ENCODE data around the gene TRPV4. TPM values are rescaled to one million over a fixed set of nuclear protein-coding genes. Genes with fewer than 3 reads are reported as not detected.

The TRPV4 gene
- polyA plus RNA-seq, 1 of the 3 experiments (the other 2 are of a cell fraction), result 5.2 TPM

- TF ChIP-seq RCOR1 (IDR thresholded peaks at IDR 0.05; ENCODE audit: low read length), result no peak
- no peak for TF ChIP-seq YY1 (IDR thresholded peaks at IDR 0.05; ENCODE audit: low read depth)
- no peak for TF ChIP-seq EZH2phosphoT487 (IDR thresholded peaks at IDR 0.05; ENCODE audit: borderline replicate concordance, low read depth)
- TF ChIP-seq, protein P1, sequence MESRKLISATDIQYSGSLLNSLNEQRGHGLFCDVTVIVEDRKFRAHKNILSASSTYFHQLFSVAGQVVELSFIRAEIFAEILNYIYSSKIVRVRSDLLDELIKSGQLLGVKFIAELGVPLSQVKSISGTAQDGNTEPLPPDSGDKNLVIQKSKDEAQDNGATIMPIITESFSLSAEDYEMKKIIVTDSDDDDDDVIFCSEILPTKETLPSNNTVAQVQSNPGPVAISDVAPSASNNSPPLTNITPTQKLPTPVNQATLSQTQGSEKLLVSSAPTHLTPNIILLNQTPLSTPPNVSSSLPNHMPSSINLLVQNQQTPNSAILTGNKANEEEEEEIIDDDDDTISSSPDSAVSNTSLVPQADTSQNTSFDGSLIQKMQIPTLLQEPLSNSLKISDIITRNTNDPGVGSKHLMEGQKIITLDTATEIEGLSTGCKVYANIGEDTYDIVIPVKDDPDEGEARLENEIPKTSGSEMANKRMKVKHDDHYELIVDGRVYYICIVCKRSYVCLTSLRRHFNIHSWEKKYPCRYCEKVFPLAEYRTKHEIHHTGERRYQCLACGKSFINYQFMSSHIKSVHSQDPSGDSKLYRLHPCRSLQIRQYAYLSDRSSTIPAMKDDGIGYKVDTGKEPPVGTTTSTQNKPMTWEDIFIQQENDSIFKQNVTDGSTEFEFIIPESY (IDR thresholded peaks at IDR 0.05; ENCODE audit: borderline replicate concordance, low read depth), result no peak
- no peak overlapping the region for H3K4me3 ChIP-seq (ENCODE audit: low read depth in 2 of 2, low read length in 1 of 2)
- H3K9me3 ChIP-seq, result no peaks in the 10 kb centered on the region
- H3K36me3 ChIP-seq (replicated peaks in 1 of 2; ENCODE audit: control insufficient read depth in 1 of 2, insufficient read depth in 2 of 2, low read length in 1 of 2), result peaks cover 0 to 8% of the 10 kb centered on the region in 2 experiments
- POLR2A ChIA-PET, result no interaction called here
- no peak overlapping the region for H3K27ac ChIP-seq (ENCODE audit: low read depth in 2 of 2, low read length in 1 of 2)
- CTCF ChIA-PET, result interaction anchor here (0.5 to 2.3 kb wide), 6 partner anchors 10 to 421 kb away, joined by 3 to 11 read pairs (median 4); no protein-coding TSS in a partner anchor
- WGBS (ENCODE audit: low lambda C conversion rate), result 83% methylated on average over 10 of the region's 10 CpGs
- no peaks in the 10 kb centered on the region for H3F3A ChIP-seq (replicated peaks; ENCODE audit: insufficient read depth)
- H3K9me2 ChIP-seq, result no peaks in the 10 kb centered on the region
- no peaks in the 10 kb centered on the region for H3K4me1 ChIP-seq (ENCODE audit: control insufficient read depth in 1 of 2, insufficient read depth in 2 of 2, low read depth in 1 of 2, low read length in 1 of 2)
- no peak overlapping the region for H3K4me2 ChIP-seq
- H3K9ac ChIP-seq, result no peak overlapping the region
- DNase-seq, result no peak
- no peak overlapping the region for H2AFZ ChIP-seq (ENCODE audit: low read depth)
- H3K79me2 ChIP-seq (ENCODE audit: insufficient read depth), result no peaks in the 10 kb centered on the region
- no peaks in the 10 kb centered on the region for H4K20me1 ChIP-seq (ENCODE audit: insufficient read depth)
- no peaks in the 10 kb centered on the region for H3K27me3 ChIP-seq (ENCODE audit: insufficient read depth)
Observed at GRCh38 chr12:109815757-109816617, 17.2 kb downstream of the TRPV4 start.

DNA sequence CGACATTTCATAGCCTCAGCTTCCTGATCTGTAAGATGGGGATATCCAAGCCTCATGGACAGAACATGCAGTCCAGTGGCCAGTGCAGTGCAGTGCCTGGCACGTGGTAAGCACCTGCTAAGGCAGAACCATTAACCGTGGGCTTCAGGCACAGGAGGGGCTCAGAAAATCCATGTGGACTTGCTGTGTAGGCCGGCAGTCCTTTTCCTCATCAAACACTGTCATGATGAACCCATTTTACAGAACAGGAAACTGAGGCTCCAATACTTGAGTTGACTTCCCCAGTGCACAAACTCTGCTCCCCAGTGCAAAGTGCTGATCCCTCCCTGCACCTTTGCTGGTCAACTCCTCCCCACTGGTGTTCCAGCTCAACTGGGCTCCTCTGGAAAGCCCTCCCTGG is 18.0 kb downstream of the TRPV4 start:
- DNase-seq, result no peak
- Histone ChIP-seq H3K9ac (no peak overlapping the region), H3K4me1 (ENCODE audit: control insufficient read depth in 1 of 2, insufficient read depth in 2 of 2, low read depth in 1 of 2, low read length in 1 of 2) (no peaks in the 10 kb centered on the region), H3K36me3 (replicated peaks in 1 of 2; ENCODE audit: control insufficient read depth in 1 of 2, insufficient read depth in 2 of 2, low read length in 1 of 2) (peaks cover 0 to 8% of the 10 kb centered on the region in 2 experiments), H4K20me1 (ENCODE audit: insufficient read depth) (no peaks in the 10 kb centered on the region), H2AFZ (ENCODE audit: low read depth) (no peak overlapping the region), H3K4me3 (ENCODE audit: low read depth in 2 of 2, low read length in 1 of 2) (no peak overlapping the region), H3K79me2 (ENCODE audit: insufficient read depth) (no peaks in the 10 kb centered on the region), H3K27me3 (ENCODE audit: insufficient read depth) (no peaks in the 10 kb centered on the region), H3K27ac (ENCODE audit: low read depth in 2 of 2, low read length in 1 of 2) (no peak overlapping the region), H3K4me2 (no peak overlapping the region), H3F3A (replicated peaks; ENCODE audit: insufficient read depth) (no peaks in the 10 kb centered on the region), H3K9me3 (no peaks in the 10 kb centered on the region), H3K9me2 (no peaks in the 10 kb centered on the region)
- CTCF ChIA-PET, result interaction anchor here (1.5 to 2.3 kb wide), 2 partner anchors 10 to 30 kb away, joined by 11 to 15 read pairs; no protein-coding TSS in a partner anchor
- POLR2A ChIA-PET, result no interaction called here
- 33% methylated on average over 3 of the region's 4 CpGs for WGBS (ENCODE audit: low lambda C conversion rate)
- TF ChIP-seq, protein P2, sequence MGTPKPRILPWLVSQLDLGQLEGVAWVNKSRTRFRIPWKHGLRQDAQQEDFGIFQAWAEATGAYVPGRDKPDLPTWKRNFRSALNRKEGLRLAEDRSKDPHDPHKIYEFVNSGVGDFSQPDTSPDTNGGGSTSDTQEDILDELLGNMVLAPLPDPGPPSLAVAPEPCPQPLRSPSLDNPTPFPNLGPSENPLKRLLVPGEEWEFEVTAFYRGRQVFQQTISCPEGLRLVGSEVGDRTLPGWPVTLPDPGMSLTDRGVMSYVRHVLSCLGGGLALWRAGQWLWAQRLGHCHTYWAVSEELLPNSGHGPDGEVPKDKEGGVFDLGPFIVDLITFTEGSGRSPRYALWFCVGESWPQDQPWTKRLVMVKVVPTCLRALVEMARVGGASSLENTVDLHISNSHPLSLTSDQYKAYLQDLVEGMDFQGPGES (IDR thresholded peaks at IDR 0.05; ENCODE audit: low read depth, low read length), result no peak
- TF ChIP-seq RFX5 (IDR thresholded peaks at IDR 0.05; ENCODE audit: low read length), result no peak
- no peak for TF ChIP-seq MXI1 (IDR thresholded peaks at IDR 0.05; ENCODE audit: low read depth, low read length)
- TF ChIP-seq, protein P1 (IDR thresholded peaks at IDR 0.05; ENCODE audit: borderline replicate concordance, low read depth), result no peak
- TF ChIP-seq USF2 (IDR thresholded peaks at IDR 0.05; ENCODE audit: borderline replicate concordance, low read depth, low read length), result no peak
- no peak for TF ChIP-seq EZH2phosphoT487 (IDR thresholded peaks at IDR 0.05; ENCODE audit: borderline replicate concordance, low read depth)
- no peak for TF ChIP-seq TAF1 (IDR thresholded peaks at IDR 0.05; ENCODE audit: borderline replicate concordance, low read depth, low read length)
- TF ChIP-seq GABPA (IDR thresholded peaks at IDR 0.05; ENCODE audit: low read depth), result no peak
- no peak for TF ChIP-seq FOSL2 (IDR thresholded peaks at IDR 0.05; ENCODE audit: borderline replicate concordance, low read depth)
- TF ChIP-seq CHD2 (IDR thresholded peaks at IDR 0.05; ENCODE audit: low read length, partially characterized antibody), result no peak
- TF ChIP-seq, protein P3, sequence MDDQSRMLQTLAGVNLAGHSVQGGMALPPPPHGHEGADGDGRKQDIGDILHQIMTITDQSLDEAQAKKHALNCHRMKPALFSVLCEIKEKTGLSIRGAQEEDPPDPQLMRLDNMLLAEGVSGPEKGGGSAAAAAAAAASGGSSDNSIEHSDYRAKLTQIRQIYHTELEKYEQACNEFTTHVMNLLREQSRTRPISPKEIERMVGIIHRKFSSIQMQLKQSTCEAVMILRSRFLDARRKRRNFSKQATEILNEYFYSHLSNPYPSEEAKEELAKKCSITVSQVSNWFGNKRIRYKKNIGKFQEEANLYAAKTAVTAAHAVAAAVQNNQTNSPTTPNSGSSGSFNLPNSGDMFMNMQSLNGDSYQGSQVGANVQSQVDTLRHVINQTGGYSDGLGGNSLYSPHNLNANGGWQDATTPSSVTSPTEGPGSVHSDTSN (IDR thresholded peaks at IDR 0.05), result no peak
- no peak for TF ChIP-seq SIN3A (IDR thresholded peaks at IDR 0.05; ENCODE audit: borderline replicate concordance, low read depth, low read length)
- TF ChIP-seq ELF1 (IDR thresholded peaks at IDR 0.05), result no peak
- TF ChIP-seq TCF12 (IDR thresholded peaks at IDR 0.05), result no peak
- no peak for TF ChIP-seq FOXJ3 (CRISPR knock-in tag; IDR thresholded peaks at IDR 0.05)
